HG02973 (cell line): ENCODE data around the gene TAF9B.
"Not testable (repeated sequence)": the region's sequence is repeated elsewhere in the genome, so short reads cannot be mapped to it uniquely, and the experiment has no call there.

Experiments
- ATAC-seq: cut with Tn5 transposase; IDR thresholded peaks from one replicate; pipeline ENCODE4 v1.9.1; 2021; ENCODE audit warnings: moderate library complexity; ENCODE audit not compliant: unreplicated experiment

TAF9B gene

DNA sequence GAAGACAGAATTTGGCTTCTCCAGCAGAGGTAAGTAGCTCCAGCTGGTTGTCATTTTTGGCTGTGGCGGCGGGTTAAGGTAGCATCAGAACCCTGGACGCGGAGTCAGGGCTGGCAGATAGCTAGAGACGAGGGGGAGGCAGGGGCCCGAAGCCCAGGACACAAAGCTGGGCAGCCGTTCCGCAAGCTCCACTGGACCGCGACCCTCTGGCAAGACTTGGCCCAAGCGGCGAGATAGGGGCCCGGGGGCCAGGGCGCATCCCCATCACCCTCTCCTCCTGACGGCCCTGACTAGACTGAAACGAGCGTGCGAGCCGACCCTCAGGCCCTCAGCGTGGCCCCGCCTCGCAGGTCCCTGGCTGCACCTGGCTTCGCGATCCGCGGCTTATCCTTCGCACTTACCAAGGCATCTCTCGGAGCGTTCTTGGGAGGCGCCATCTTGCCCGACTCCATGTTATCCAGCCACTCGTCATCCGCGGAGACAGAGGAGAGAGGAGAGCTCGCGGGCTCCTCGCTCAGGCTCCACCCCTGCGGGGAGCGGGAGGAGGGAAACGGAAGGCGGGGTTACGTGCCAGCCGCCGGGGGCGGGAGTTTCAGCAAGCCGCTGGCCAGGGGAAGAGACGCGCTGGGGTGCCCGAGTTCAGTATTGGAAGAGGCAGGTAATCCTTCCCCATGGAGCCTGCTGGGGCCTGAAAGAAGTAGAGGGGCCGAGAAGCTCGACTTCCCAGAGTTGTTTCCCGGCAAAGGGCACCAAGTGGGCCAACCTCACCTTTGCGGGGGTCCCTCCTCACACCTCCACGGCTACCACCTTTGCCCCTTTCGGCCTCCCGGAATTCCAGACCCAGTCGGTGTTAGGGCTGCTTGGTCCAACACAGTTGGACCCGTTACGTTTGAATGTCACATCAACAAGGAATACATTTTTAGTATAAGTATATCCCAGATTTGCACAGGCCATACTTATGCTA lies at the start of gene TAF9B:
TAF9B (minus strand) TSS at position 491 of the 964 bp plus-strand sequence; CDS start at position 452, 39 bp downstream.
- ATAC-seq: peak; percentile 95

- no peak for ATAC-seq
These were observed 43.4 kb upstream of the TAF9B start for GRCh38 chrX:78182881-78183280.

- no peak for ATAC-seq
These were observed 41.9 kb upstream of the TAF9B start for GRCh38 chrX:78181307-78181706.

DNA sequence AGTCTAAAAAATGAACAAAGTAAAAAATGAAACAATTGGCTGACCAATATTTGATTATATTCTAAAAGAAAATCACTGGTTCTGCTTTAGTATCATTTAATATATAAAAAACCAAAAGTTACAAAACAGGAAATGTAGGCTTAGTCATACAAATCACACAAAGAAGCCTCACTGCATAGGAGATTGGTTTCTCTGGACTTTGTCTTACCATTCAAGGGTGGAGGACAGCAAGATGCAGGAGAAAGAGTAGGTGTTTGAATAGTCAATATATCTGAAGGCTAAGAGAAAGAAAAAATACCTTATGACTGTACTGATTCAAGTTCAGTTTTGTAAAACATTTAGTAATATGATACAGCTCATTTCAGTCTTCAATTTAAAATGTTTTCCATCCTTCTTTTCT lies 28.6 kb upstream of the TAF9B start:
- no peak for ATAC-seq

DNA sequence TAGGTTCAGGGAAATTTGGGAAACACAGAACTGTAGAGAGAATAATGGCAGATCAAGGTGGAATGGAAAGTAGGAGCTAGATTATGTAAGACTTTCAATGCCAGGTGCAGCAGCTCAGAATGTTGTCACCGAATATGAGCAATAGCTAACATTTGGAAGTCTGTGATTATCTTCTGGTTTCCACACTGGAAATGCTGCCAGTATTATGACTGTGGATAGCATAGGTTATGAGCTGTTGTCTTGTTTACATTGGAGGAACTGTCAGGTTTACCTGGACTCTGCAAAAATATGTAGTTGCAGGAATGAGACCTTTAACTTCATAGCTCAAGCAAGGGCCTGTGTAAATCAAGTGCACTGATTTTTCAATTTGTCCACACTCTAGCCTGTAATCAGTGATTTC lies 26.0 kb upstream of the TAF9B start:
- ATAC-seq: no peak

DNA sequence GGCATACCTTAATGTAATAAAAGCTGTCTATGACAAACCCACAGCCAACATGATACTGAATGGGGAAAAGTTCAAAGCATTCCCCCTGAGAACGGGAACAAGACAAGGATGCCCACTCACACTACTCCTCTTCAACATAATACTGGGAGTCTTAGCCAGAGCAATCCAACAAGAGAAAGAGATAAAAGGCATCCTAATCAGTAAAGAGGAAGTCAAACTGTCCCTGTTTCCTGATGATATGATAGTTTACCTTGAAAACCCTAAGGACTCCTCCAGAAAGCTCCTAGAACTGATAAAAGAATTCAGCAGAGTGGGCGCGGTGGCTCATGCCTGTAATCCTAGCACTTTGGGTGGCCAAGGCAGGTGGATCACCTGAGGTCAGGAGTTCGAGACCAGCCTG lies 23.7 kb upstream of the TAF9B start:
- not testable (repeated sequence) for ATAC-seq

DNA sequence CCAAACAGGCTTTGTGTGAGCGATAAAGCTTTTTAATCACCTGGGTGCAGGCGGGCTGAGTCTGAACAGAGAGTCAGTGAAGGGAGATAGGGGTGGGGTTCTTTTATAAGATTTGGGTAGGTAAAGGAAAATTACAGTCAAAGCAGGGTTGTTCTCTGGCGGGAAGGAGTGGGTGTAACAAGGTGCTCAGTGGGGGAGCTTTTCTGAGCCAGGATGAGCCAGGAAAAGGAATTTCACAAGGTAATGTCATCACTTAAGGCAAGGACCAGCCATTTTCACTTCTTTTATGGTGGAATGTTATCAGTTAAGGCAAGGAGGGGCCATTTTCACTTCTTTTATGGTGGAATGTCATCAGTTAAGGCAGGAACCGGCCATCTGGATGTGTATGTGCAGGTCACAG lies 21.3 kb upstream of the TAF9B start:
- ATAC-seq: not testable (repeated sequence)

- ATAC-seq: not testable (repeated sequence)
These were observed 18.4 kb upstream of the TAF9B start for GRCh38 chrX:78157846-78158245.

DNA sequence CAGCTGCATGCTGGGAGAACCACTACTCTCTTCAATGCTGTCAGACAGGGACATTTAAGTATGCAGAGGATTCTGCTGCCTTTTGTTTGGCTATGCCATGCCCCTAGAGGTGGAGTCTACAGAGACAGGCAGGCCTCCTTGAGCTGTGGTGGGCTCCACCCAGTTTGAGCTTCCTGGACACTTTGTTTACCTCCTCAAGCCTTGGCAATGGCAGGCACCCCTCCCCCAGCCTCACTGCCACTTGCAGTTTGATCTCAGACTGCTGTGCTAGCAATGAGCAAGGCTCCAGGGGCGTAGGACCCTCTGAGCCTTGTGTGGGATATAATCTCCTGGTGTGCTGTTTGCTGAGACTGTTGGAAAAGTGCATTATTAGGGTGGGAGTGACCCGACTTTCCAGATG lies 17.9 kb upstream of the TAF9B start:
- not testable (repeated sequence) for ATAC-seq

GRCh38 chrX:78147002-78147540 lies 7.6 kb upstream of the TAF9B start:
- ATAC-seq: not testable (repeated sequence)

DNA sequence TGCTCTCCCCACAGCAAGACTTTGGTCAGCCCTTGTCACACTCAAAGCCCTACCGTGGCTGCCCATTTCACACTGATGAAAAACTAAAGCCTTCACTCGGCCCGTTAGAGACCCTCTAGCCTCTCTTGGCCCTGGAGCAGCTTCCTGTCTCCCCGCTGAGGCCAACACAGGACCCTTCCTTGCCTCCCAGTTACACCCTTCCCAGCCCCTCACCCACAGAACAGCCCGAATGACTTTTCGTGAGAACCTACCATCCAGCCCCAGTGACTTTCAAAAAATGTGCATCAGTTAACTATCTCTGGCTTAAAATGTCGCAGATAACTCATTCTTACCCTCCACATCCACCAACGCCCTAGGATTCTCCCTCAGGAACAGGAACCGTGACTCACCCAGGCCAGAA lies 756 bp upstream of the TAF9B start:
- ATAC-seq: no peak

DNA sequence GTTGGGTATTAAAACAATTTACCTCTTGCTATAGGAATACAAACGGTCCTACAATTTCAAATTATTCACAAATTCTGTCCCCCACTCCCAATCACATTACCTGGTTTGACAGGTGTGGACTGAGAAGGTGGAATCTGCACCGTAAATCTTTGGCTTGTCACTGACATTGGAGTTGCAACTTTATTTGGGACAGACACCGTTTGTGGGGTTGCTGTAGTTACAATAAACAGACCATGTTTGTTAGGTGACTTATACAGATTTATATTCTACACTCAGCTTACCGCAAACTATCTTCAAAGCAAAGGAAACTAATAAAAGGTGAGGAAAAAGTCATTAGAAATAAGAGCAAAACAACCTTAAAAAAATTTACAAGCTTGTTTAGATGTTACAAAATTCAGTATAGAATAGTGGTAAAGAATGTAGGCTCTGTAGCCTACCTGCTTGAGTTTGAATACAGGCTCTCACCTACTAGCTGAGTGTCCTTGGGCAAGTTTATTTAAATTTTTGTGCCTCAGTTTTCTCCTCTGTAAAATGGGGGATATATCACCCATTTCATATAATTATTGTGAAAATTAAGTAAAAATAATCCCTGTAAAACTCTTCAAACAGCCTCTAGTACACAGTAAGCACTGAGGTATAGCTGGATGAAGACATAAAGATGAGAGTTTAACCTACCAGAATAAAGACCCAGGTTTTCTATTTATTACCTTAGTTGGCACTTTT lies 6.1 kb downstream of the TAF9B start:
- ATAC-seq: no peak

DNA sequence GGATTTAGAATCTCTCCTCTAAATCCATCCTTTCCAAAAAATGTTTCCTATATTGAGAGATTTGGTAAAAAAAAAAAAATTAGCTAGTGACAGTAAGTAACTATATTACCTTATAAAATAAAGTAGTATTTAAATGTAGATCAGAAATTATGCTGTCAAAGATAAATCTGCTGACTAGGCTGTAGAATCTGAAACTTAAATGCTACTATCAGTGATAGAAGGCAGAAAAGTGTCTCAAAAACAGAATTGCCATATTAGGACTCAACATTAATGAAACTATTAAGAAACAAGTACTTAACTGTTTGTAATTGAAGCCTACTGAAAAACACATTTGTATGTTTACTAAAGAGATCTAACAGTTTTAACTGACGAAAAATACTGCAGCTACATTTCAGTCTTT lies 8.3 kb downstream of the TAF9B start:
- no peak for ATAC-seq

- ATAC-seq: no peak
These were observed 9.1 kb downstream of the TAF9B start for GRCh38 chrX:78130396-78130795.

DNA sequence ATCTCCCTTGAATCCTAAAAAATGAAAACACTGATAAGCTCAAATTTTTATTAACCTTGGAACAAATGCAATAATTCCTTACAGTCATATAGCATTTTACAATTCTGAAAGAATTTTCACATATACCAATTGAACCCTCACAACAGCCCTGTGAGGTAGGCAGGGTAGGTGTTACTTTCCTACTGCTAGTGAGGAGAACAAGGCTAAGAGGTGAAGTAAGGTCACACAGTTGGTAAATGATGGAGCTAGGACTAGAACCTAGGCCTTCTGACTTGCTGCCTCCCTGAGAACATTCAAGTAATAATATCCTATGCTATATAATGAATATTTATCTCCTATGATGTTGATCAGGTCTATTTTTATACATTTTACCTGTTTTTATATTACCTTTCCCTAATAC lies 9.7 kb downstream of the TAF9B start:
- ATAC-seq: no peak

- ATAC-seq: not testable (repeated sequence)
These were observed 13.7 kb downstream of the TAF9B start for GRCh38 chrX:78125781-78126180.

GRCh38 chrX:78125148-78125547 lies 14.3 kb downstream of the TAF9B start:
- no peak for ATAC-seq

GRCh38 chrX:78124307-78124706 lies 15.1 kb downstream of the TAF9B start:
- no peak for ATAC-seq

- ATAC-seq: no peak
These were observed 16.3 kb downstream of the TAF9B start for GRCh38 chrX:78123190-78123589.

DNA sequence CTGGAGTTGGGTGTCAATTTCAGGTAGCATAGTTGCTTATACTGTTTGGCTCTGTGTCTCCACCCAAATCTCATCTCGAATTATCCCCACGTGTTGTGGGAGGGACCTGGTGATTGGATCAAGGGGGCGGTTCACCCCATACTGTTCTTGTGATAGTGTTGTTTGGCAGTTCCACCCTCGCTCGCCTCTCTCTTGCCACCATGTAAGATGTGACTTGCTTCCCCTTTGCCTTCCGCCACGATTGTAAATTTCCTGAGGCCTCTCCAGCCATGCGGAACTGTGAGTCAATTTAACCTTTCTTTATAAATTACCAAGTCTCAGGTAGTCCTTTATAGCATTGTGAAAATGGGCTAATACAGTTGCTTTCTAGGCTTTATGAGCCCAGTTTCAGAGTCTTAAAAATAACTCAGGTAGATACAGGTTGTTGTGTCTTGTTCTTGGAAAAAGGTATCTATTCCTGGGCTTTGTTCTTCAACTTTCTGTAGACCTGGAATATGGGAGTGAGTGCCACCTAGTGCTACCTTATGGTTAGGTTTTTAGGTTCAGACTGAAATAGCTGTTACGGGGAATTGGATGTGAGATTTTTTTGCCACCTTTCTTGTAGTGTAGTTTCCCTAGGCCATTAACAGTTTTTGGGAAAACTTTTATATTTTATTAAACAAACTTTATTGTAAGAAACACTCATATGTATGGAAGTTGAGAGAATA lies 19.8 kb downstream of the TAF9B start:
- no peak for ATAC-seq

DNA sequence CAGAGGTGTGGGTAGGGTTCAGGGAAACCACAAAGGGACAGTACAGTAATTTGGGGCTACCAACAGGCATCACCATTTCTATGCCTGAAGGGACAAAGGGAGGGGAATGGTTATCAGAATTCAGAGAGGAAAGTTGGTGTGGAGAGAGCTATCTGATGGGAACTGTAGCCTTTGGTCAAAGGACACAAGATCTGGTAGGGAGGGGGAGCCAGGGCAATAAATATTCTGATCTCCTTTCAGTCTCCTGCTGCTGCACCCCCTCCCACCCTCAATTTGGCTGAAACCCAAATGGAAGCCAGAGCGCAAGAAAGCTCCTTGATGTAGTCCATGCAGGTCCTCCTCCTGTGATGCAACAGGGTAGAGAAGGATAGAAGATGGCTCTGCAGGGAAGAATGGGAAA lies 20.8 kb downstream of the TAF9B start:
- no peak for ATAC-seq
